ENCODE data around the gene DOCK4. TPM values are rescaled to one million over a fixed set of nuclear protein-coding genes. Genes with fewer than 3 reads are reported as not detected.

Gene DOCK4
- total RNA-seq, 2 experiments from 2014 or later: 0.36 to 1.1 TPM

- peaks cover 12% of the 10 kb centered on the region for H3K27me3 Mint-ChIP-seq
- H3K27ac Mint-ChIP-seq: no peak overlapping the region
- H3K4me3 Mint-ChIP-seq: no peak overlapping the region
- H3K4me1 Mint-ChIP-seq (ENCODE audit: low read depth): no peaks in the 10 kb centered on the region
- POLR2A ChIA-PET: no interaction called here
- intact Hi-C loops (cut with micrococcal nuclease): no loop called here
- no peaks in the 10 kb centered on the region for H3K9me3 Mint-ChIP-seq
- DNase-seq: no peak
- CTCF ChIA-PET: no interaction called here
- H3K36me3 Mint-ChIP-seq: no peaks in the 10 kb centered on the region
Measured at GRCh38 chr7:112184455-112184854, 21.7 kb downstream of the DOCK4 start.

GRCh38 chr7:112183266-112183665 is 22.9 kb downstream of the DOCK4 start:
- POLR2A ChIA-PET: no interaction called here
- CTCF ChIA-PET: no interaction called here
- Mint-ChIP-seq H3K36me3 (no peaks in the 10 kb centered on the region), H3K27me3 (peaks cover 13% of the 10 kb centered on the region), H3K4me3 (no peak overlapping the region), H3K27ac (no peak overlapping the region), H3K9me3 (no peaks in the 10 kb centered on the region), H3K4me1 (ENCODE audit: low read depth) (no peaks in the 10 kb centered on the region)
- DNase-seq: no peak
- intact Hi-C loops (cut with micrococcal nuclease): no loop called here

- no peak overlapping the region for H3K4me3 Mint-ChIP-seq
- no peaks in the 10 kb centered on the region for H3K4me1 Mint-ChIP-seq (ENCODE audit: low read depth)
- peaks cover 18% of the 10 kb centered on the region for H3K27me3 Mint-ChIP-seq
- CTCF ChIA-PET: no interaction called here
- no peaks in the 10 kb centered on the region for H3K36me3 Mint-ChIP-seq
- no peaks in the 10 kb centered on the region for H3K9me3 Mint-ChIP-seq
- no peak overlapping the region for H3K27ac Mint-ChIP-seq
- POLR2A ChIA-PET: no interaction called here
- DNase-seq: no peak
- intact Hi-C loops (cut with micrococcal nuclease): no loop called here
Measured at GRCh38 chr7:112182749-112183148, 23.4 kb downstream of the DOCK4 start.

GRCh38 chr7:112180223-112180622 is 26.0 kb downstream of the DOCK4 start:
- peaks cover 20% of the 10 kb centered on the region for H3K27me3 Mint-ChIP-seq
- no peak overlapping the region for H3K27ac Mint-ChIP-seq
- H3K4me1 Mint-ChIP-seq (ENCODE audit: low read depth): no peaks in the 10 kb centered on the region
- H3K9me3 Mint-ChIP-seq: no peaks in the 10 kb centered on the region
- no peak overlapping the region for H3K4me3 Mint-ChIP-seq
- H3K36me3 Mint-ChIP-seq: no peaks in the 10 kb centered on the region
- intact Hi-C loops (cut with micrococcal nuclease): no loop called here
- ChIA-PET POLR2A (no interaction called here), CTCF (no interaction called here)
- no peak for DNase-seq

- Mint-ChIP-seq H3K4me1 (ENCODE audit: low read depth) (no peaks in the 10 kb centered on the region), H3K36me3 (no peaks in the 10 kb centered on the region), H3K9me3 (no peaks in the 10 kb centered on the region), H3K27ac (no peak overlapping the region), H3K27me3 (peaks cover 28% of the 10 kb centered on the region), H3K4me3 (no peak overlapping the region)
- ChIA-PET CTCF (no interaction called here), POLR2A (interaction anchor here (0.6 kb wide), 1 partner anchor 85 kb away, joined by 3 read pairs; no protein-coding TSS in a partner anchor)
- DNase-seq: no peak
- intact Hi-C loops (cut with micrococcal nuclease): no loop called here
Measured at GRCh38 chr7:112176693-112177415, 29.3 kb downstream of the DOCK4 start.

GRCh38 chr7:112176241-112176640 is 30.0 kb downstream of the DOCK4 start:
- no peak overlapping the region for H3K27ac Mint-ChIP-seq
- ChIA-PET CTCF (no interaction called here), POLR2A (no interaction called here)
- H3K4me3 Mint-ChIP-seq: no peak overlapping the region
- H3K27me3 Mint-ChIP-seq: peaks cover 28% of the 10 kb centered on the region
- H3K9me3 Mint-ChIP-seq: no peaks in the 10 kb centered on the region
- H3K4me1 Mint-ChIP-seq (ENCODE audit: low read depth): no peaks in the 10 kb centered on the region
- intact Hi-C loops (cut with micrococcal nuclease): no loop called here
- DNase-seq: no peak
- H3K36me3 Mint-ChIP-seq: no peaks in the 10 kb centered on the region

GRCh38 chr7:112174192-112174591 is 32.0 kb downstream of the DOCK4 start:
- no peak for DNase-seq
- Mint-ChIP-seq H3K9me3 (no peaks in the 10 kb centered on the region), H3K4me1 (ENCODE audit: low read depth) (no peaks in the 10 kb centered on the region), H3K4me3 (no peak overlapping the region), H3K27me3 (peaks cover 24% of the 10 kb centered on the region), H3K36me3 (no peaks in the 10 kb centered on the region), H3K27ac (no peak overlapping the region)
- POLR2A ChIA-PET: no interaction called here
- CTCF ChIA-PET: interaction anchor here (1.2 kb wide), 1 partner anchor 32 kb away, joined by 3 read pairs; the partner anchor contains the start of genes DOCK4 and ZNF277
- intact Hi-C loops (cut with micrococcal nuclease): no loop called here

GRCh38 chr7:112173568-112173905 is 32.7 kb downstream of the DOCK4 start:
- H3K36me3 Mint-ChIP-seq: no peaks in the 10 kb centered on the region
- peaks cover 23% of the 10 kb centered on the region for H3K27me3 Mint-ChIP-seq
- no peaks in the 10 kb centered on the region for H3K9me3 Mint-ChIP-seq
- intact Hi-C loops (cut with micrococcal nuclease): no loop called here
- H3K4me1 Mint-ChIP-seq (ENCODE audit: low read depth): no peaks in the 10 kb centered on the region
- POLR2A ChIA-PET: no interaction called here
- DNase-seq: no peak
- no peak overlapping the region for H3K27ac Mint-ChIP-seq
- CTCF ChIA-PET: interaction anchor here (1.2 kb wide), 1 partner anchor 33 kb away, joined by 3 read pairs; the partner anchor contains the start of genes DOCK4 and ZNF277
- H3K4me3 Mint-ChIP-seq: no peak overlapping the region

- H3K36me3 Mint-ChIP-seq: no peaks in the 10 kb centered on the region
- intact Hi-C loops (cut with micrococcal nuclease): no loop called here
- no peaks in the 10 kb centered on the region for H3K4me1 Mint-ChIP-seq (ENCODE audit: low read depth)
- peaks cover 19% of the 10 kb centered on the region for H3K27me3 Mint-ChIP-seq
- no peak for DNase-seq
- H3K9me3 Mint-ChIP-seq: no peaks in the 10 kb centered on the region
- no peak overlapping the region for H3K27ac Mint-ChIP-seq
- H3K4me3 Mint-ChIP-seq: no peak overlapping the region
- CTCF ChIA-PET: interaction anchor here (1.2 kb wide), 1 partner anchor 33 kb away, joined by 3 read pairs; the partner anchor contains the start of genes DOCK4 and ZNF277
- POLR2A ChIA-PET: no interaction called here
Measured at GRCh38 chr7:112172870-112173567, 33.2 kb downstream of the DOCK4 start.

GRCh38 chr7:112171673-112172072 is 34.5 kb downstream of the DOCK4 start:
- H3K9me3 Mint-ChIP-seq: no peaks in the 10 kb centered on the region
- CTCF ChIA-PET: no interaction called here
- H3K4me1 Mint-ChIP-seq (ENCODE audit: low read depth): no peaks in the 10 kb centered on the region

GRCh38 chr7:112168915-112169314 is 37.3 kb downstream of the DOCK4 start:
- H3K27ac Mint-ChIP-seq: no peak overlapping the region
- no peak for DNase-seq
- no peak overlapping the region for H3K4me3 Mint-ChIP-seq
- H3K9me3 Mint-ChIP-seq: no peaks in the 10 kb centered on the region
- no peaks in the 10 kb centered on the region for H3K4me1 Mint-ChIP-seq (ENCODE audit: low read depth)
- H3K36me3 Mint-ChIP-seq: no peaks in the 10 kb centered on the region
- intact Hi-C loops (cut with micrococcal nuclease): no loop called here
- peaks cover 8% of the 10 kb centered on the region for H3K27me3 Mint-ChIP-seq
- POLR2A ChIA-PET: no interaction called here
- CTCF ChIA-PET: no interaction called here

More at GRCh38 chr7:112171673-112172072, 34.5 kb downstream of the DOCK4 start:
- Mint-ChIP-seq H3K36me3 (no peaks in the 10 kb centered on the region), H3K4me3 (no peak overlapping the region), H3K27ac (no peak overlapping the region), H3K27me3 (peaks cover 14% of the 10 kb centered on the region)
- intact Hi-C loops (cut with micrococcal nuclease): no loop called here
- POLR2A ChIA-PET: no interaction called here
- no peak for DNase-seq

- ChIA-PET POLR2A (no interaction called here), CTCF (interaction anchor here (0.7 kb wide), 1 partner anchor 1065 kb away, joined by 3 read pairs; no protein-coding TSS in a partner anchor)
- no peak overlapping the region for H3K4me3 Mint-ChIP-seq
Measured at GRCh38 chr7:112167147-112167546, 39.1 kb downstream of the DOCK4 start.

More at GRCh38 chr7:112167147-112167546, 39.1 kb downstream of the DOCK4 start:
- H3K27me3 Mint-ChIP-seq: peaks cover 4% of the 10 kb centered on the region
- no peaks in the 10 kb centered on the region for H3K36me3 Mint-ChIP-seq
- intact Hi-C loops (cut with micrococcal nuclease): no loop called here
- H3K9me3 Mint-ChIP-seq: no peaks in the 10 kb centered on the region
- DNase-seq: no peak
- H3K4me1 Mint-ChIP-seq (ENCODE audit: low read depth): no peaks in the 10 kb centered on the region
- no peak overlapping the region for H3K27ac Mint-ChIP-seq

All from activated CD4-positive, alpha-beta memory T cell treated with anti-CD3 and anti-CD28 coated beads for 36 hours (primary cell).